22Rv1 (cell line): Measurements from ENCODE around the gene CAMTA1.

Experiments used
- CTCF ChIP-seq: fragments of 450-650 bp; IDR thresholded peaks from 2 replicates; pipeline ENCODE4 v1.5.1; 2017; ENCODE audit warnings: mild to moderate bottlenecking
- ZFX ChIP-seq: fragments of 450-650 bp; IDR thresholded peaks from 2 replicates; pipeline ENCODE4 v1.6.1; 2017; ENCODE audit warnings: antibody characterized with exemption, borderline replicate concordance

GRCh38 chr1:7085521-7085920, 300.3 kb downstream of the CAMTA1 start:
- no peak for TF ChIP-seq CTCF
- TF ChIP-seq ZFX, result no peak
